Activated naive CD4-positive, alpha-beta T cell treated with Interleukin-2 at 50 U/mL for 16 hours (primary cell): ENCODE measurements around the gene URGCP.
A peak's percentile ranks its signal among the peaks of the same experiment; 100 is the strongest.
"Not testable (repeated sequence)": the region's sequence is repeated elsewhere in the genome, so short reads cannot be mapped to it uniquely, and the experiment has no call there.

Experiments used
- DNase-seq: peaks from one replicate; pipeline ENCODE4 v3.0.0-alpha.2; 2020

Gene URGCP

DNA sequence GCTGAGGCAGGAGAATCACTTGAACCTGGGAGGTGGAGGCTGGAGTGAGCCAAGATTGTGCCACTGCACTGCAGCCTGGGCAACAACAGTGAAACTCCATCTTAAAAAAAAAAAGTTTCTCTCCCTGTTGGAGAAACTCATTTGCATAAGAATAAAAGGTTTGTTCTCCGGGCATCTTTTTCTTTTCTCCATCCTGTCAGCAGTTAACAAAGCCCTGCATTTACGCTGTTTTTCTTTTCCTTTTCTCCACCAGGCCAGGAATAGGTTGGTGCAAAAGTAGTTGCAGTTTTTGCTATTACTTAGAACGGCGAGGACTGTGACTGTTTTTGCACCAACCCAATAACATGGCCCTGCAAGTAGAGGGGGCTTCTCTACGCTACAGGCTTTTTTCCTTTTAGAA lies 9.5 kb upstream of the URGCP start:
- no peak for DNase-seq

DNA sequence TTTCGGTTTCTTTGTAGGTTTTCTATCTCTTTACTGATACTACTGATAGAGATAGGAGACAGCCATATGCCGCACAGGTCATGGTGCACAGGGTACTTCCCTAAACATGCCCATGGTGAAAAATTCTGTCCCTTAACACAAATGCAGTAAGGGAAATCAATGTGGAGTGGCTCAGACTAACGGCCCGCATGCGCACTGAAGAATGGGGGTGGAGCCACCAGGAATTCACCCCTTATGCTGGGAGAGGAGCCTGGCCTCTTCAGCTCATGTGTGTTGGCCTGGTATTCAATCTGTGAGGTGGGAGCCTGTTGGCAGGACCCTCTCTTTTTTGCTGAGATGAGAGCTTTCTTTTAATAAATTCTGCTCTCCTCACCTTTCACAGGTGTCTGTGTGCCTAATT lies 8.4 kb upstream of the URGCP start:
- no peak for DNase-seq

DNA sequence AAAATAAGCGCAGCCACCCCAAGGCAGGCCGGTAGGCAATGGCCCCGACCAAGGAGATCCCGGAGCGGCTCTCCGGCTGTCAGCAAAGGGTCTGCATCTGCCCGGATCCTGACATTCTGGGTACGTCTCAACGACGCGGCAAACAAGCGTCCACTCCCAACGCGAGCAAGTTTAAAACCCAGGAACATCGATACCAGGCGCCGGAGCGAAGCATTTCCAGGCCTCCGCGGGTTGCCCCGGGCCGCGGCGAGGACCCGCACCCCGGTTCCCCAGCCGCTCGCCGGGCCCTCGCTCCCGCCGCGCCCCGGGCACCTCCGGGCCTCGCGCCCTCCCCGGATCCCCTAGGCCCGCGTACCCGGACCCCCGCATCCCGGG lies 453 bp downstream of the URGCP start:
- peak; percentile 11 for DNase-seq

DNA sequence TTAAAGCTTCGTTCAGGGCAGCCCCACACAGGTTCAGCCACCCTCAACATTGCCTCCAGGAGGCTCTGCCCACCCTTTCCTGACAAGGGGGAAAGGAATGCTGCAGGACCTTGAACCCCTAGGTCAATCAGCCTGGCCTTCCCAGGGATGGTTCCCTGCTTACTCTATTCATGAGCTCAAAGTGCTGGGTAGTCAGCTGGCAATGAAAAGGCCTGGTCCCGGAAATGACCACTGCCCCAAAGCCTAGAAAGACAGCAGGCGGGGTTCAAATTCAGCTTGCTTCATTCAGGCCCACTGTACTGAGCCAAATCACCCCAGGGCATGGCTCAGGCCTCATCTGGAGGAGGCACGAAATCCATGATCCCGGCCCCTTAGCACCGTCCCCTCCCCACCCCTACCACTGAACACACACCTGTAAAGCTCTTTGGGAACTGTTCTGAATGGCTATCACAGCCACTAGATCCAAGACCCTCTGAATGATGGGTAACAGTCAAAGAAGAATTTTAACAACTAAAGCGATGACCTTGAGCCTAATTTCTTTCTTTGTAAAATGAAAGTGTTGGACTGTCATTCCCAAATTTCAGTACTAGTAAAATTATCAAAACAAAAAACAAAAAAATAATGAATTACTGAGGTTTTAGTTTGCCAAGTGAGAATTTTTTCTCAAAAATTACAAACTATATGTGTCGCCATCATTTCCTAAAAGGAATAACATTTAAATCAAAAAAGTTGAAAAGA lies 1.0 kb downstream of the URGCP start:
- DNase-seq: no peak

DNA sequence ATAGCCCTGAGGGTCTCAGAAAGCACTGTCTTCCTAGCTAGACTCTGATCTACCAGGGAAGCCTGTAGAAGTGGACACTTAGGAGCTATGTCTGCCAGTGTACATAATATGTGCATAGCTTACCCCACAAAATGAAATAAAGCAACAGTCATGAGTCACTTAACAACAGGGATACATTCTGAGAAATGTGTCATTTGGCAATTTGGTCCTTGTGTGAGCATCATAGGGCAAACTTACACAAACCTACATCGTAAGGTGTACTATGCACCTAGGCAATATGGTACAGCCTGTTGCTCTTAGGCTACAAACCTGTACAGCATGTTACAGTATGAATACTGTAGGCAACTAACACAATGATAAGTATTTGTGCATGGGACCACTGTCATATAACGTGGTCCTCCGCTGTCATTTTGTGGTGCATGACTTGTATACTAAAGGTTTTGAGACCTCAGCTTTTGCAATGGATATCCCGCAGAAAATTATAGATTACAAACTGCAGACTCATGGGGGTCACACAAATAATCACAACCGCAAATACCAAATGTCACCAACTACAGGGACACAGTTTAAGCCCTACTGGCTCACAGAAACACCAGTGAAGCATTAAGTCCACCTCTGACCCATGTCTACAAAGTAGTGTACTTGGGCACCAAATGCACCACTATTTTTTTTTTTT lies 1.7 kb downstream of the URGCP start:
- no peak for DNase-seq

DNA sequence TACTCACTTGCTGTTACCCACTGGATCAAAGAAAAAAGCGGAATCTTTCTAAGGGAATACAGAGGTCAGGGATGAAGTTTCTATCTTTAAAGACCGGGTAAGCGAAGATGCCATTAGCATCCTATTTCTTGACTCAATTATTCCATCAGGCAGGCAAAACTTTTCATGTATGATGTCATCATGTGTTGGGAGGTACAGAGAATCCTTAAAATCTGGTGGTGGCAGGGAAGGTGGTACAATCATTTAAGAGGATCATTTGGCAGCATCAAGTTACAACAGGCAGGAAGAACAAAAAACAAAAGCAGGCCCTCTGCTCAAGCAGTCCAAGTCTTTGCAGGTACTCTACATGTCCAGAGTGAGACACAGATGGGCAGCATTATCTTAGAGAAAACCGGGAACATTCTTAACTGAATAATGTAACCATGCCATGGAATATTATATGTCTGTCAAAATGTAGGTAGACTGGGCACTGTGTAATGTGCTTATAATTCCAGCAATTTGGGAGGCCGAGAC lies 3.8 kb downstream of the URGCP start:
- no peak for DNase-seq

DNA sequence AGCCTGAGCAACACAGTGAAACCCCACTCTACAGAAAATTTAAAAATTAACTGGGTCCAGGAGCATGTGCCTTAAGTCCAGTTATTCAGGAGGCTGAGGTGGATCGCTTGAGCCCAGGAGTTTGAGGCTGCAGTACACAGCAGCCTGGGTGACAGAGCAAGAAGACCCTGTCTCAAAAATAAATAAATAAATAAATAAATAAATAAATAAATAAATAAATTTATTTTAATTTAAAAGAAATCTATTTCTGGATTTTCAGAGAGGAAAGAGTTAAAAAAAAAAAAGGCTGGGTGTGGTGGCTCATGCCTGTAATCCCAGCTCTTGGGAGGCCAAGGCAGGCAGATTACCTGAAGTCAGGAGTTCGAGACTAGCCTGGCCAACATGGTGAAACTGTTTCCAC lies 7.8 kb downstream of the URGCP start:
- not testable (repeated sequence) for DNase-seq

DNA sequence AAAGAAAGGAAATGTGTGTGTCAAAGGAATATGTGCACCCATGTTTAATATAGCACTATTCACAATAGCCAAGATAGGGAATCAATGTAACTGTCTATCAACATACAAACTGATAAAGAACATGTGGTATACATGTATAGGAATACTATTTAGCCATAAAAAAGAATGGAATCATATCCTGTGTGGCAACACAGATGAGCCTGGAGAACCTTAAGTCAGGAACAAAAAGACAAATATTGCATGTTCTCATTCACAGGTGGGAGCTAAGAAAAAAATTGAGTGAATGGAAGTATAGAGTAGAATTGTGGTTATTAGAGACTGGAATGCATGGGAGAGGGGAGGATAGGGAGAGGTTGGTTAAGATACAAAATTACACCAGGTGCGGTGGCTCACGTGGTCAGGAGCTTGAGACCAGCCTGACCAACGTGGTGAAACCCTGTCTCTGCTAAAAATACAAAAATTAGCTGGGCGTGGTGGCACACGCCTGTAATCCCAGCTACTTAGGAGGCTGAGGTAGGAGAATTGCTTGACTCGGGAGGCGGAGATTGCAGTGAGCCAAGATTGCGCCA lies 10.5 kb downstream of the URGCP start:
- DNase-seq: no peak

DNA sequence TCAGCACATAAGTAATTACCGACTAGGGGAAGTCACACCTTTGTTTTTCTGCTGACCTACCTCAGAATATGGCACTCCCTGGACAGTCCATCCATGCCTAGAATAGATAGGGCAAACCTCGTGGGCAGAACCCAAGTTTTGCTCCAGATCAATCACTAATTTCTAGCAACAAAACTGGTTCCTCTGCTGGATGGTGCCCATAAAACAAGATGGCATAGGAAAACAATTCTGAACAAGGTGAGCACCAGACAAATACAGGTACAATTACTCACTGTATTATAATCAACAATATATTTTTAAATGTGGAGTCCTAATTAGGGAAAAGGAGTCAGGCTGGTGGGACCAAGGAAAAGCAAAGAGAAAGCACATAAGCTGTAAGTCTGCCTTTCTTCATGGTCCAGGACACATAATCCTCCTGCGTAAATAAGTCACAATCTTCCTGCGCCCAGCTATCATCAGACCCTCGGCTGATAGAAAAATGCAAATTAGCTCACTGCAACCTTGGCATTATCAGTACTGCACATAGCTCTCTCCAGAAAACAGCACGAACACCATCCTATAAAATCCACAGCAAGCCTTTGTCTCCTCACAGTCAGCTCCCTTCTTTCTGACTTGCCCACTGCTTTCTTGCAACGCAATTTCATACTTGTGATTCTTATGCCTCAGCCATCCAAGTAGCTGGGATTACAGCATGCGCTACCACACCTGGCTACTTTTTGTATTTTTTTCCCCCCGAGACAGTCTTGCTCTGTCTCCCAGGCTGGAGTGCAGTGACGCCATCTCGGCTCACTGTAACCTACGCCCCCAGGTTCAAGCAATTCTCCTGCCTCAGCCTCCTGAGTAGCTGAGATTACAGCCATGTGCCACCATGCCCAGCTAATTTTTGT lies 15.1 kb downstream of the URGCP start:
- DNase-seq: no peak

DNA sequence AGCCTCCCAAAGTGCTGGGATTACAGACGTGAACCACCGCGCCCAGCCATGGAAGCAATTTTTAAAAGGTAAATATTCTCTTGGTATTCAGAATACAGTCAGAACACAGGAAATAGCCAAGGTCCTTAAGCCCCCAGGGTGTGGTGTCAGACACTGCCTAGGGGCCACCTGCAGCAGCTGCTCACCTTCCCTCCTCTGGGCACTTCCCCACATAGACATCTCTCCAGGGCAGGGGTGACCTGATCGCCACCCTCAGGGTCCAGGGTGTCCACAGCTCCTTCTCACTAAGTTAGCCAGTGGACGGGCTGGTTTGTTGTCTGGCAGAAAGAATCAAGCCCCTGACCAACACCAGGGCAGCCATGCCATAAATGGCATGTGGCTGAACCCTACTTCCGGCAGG lies 15.9 kb downstream of the URGCP start:
- no peak for DNase-seq

DNA sequence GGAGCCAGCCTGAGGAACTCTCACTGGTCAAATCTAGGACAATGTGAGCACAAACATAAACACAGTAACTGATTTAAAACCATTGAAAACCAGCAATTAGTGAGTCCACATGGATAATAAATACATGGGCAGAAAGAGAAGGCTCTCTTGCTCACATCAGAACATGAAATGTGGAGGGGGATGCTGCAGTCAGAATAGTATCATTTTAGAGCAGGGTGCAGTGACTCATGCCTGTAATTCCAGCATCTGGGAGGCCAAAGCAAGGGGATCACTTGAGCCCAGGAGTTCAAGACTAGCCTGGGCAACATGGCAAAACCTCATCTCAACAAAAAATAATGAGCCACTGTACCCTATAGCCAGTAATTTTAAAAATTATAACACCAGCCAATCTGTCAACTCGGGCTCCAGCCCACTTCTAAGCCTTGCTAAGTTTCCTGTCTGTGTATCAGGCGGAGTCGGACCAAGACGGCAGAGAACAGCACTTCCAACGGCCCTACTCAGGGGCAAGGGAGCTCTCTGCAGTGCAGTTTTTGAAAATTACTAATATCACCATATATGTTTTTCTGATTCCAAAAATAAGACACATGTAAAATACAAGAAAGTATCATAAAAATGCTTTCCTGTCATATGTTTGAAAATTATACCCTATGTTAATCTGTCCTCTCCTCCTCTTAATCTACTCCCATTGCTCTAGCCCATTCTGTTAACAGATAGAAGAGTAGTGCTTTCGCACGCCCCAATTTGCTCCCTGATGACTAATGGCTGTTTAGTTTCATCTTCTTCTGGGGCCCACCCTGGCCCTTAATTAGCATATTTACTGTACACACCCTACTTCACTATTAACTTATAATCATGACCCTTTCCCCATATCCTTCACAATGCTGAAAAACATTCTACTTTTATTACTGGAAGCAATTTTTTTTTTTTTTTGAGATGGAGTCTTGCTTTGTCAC lies 17.1 kb downstream of the URGCP start:
- DNase-seq: no peak

DNA sequence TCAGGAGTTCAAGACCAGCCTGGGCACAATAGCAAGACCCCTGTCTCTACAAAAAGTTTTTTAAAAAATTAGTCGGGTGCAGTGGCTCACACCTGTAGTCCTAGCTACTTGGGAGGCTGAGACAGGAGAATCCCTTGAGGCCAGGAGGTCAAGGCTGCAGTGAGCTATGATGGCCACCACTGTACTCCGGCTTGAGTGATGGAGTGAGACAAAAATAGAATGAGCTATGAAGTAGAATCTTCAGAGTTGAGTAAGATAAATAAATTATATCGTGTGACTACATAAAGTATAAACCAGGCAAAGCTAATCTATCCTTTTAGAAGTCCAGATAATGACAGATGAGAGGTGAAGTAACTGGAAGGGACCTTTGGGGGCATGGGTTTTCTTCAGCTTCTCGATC lies 21.8 kb downstream of the URGCP start:
- no peak for DNase-seq

DNA sequence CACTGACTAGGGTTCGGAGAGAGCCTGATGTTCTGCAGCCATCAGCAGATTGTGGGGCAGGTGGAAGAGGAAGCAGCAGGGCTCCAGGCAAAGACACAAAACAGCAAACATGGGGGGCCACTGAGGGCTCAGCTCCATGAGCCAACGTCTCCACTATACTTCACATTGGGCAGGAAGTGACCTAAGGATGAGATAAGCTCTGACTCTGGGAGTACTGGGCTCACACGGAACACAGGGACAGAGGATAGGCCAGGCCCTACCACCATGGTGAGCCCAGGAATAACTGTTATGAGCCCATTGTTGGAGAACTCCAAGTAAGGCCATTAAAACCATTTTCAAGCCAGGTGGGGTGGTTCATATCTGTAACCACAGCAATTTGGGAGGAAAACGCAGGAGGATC lies 22.2 kb downstream of the URGCP start:
- no peak for DNase-seq

DNA sequence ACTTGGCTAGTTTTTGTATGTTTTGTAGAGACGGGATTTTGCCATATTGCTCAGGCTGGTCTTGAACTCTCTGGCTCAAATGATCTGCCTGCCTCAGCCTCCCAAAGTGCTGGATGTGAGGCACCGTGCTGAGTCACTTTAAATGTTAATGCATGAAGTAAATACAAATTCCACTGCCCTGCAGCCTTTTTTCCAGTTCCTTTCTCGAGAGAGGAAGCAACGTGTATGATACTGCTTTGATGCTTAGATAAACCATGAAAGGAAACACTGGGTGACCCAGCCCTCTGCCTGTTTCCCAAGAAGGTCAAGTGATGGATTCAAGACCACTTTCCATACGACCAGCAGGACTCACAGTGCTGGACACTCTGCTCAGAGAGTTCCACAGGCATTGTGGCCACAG lies 25.8 kb downstream of the URGCP start:
- DNase-seq: no peak

DNA sequence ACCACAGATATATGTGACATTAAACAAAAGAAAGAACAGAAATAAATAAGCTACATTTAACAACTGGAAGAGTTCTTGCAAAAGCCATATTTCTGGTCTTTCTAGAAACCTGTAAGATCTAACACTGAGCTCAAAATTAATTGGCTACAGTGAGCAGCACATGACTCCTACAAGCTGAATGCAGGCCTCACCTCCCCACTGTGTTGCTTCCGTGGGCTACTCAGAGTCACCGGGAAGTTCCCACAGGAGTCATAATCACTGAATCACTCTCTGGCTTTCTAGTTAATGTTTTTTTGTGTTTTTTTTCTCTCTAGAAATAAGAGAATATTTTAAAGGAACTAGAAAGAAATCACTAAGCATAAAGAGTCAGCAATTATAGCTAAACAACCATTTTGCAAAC lies 26.9 kb downstream of the URGCP start:
- DNase-seq: no peak

DNA sequence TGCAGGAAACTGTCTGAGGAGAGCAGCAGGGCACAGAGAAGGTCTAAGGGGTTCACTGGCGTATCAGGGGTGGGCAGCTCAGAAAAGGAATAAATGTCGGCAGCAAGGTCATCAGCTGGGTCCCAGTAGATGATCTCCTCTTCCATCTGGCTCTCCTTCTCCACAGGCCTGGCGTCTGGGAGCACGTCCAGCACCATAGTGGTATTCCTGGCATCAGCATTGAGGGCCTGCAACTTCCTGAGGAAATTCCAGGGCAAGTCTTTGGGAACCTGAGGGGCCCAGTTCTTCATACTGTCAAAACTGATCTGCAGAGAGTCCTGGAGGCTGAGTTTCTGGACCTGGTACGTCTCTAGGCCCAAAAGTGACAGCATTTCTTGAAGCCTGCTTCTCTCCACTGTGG lies 27.5 kb downstream of the URGCP start:
- DNase-seq: no peak

DNA sequence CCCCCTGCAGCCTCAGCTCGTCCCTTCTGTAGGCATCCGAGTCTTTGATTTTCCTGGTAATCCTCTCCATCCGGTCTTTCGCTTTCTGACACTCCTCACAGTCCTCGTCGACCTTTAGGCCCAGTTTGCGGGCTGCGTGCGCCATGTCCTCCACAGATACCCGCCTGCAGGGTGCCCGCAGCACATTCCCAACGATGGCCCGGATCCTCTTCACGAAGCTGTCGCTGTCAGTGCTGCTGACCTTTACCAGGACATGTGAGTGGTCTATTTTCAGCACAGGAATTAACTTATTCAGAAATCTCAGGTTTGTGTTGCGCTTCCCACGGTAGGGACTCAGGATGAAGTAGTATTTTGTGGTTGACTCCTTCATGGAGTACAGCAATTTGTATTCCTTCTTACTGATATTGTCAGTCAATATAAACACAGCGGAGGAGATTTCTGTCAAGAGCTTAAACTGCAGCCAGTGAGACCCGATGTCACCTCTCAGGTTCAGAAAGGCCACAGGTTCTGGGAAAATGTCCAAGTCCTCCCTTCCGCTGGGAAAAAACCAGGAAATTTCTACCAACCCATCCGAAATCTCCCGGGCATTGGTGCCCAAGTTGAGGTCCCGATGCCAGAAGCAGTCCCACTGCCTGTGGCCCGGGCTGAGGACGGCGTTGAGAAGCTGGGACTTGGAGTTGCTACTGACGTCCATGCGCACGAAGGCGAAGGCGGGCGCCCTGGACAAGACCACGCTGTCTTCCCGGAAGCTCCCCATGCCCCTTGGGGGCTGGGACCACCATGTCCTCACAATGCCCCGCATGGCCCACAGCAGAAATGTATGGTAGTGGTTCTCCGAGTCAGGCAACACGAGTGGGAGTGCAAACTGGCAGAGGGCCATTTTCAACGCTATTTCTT lies 28.2 kb downstream of the URGCP start:
- no peak for DNase-seq

DNA sequence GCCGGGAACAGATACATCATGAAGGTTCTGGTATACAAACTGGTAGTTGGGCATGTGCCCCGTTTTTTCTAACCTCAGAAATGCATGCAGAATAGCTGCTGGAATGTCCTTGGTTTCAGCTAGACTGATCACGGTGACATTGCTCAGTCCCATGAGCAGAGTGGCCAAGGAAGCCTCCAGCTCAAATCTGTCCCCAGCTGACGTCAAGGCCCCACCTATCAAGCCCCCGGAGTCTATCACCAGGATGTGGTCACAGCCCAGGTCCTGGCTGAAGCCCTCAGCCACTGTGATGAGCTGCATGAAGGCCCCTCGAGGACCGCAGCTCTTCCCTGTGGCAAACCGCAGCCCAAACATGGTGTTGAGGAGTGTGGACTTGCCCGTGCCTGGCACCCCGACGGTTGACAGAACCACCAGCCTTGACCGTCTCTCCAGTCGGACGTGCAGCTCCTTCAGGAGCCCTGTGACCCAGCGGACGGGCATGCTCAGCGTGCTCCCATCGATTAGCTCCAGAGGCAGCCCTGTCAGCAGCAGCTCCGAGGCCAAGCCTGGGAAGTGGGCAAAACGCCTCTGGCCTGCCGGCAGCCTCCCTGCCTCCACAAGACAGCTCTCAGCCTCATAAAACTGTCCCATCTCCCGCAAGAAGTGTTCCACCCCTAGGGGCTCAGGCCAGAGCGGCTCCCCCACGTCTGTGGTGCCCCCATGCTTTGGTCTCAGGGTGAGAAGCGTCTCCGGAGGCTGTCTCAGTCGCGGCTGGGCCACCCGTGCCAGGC lies 29.2 kb downstream of the URGCP start:
- DNase-seq: no peak

DNA sequence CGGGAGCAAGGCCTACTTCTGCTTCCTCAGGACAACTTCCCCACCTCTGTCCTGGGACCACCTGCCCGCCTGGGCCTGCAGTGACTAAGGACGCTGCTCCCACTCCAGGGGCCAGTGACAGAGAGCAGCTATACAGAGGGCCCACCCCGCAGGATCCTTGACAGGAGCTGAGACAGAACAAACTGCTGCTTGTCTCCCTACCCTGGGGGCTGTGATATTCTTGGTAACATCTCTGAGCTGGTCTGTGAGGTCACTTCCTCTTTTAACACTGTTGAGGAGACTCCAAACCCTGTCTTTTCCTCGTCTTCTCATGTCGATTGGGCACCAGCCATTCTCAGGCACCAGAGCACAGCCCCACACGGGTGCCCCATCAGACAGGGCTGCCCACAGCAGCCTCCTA lies 30.2 kb downstream of the URGCP start:
- no peak for DNase-seq

DNA sequence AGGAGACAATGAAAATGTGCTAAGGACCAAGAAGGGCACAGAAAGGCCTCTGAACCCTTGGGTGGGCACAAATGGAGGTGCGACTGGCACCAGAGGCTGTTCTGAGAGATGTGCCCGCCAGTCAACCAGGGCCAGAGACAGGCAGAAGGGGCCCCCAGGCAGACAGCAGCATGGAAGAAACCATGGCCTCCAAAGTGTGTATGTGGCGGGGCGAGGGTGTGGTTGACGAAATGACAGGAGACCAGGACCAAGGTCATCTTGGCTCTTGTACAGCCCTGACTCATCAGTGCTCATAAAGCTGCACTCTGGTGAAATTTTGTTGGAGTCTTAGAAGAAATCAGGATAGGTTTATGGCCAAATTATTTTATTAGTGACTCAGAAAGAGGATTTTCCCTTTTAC lies 33.1 kb downstream of the URGCP start:
- DNase-seq: no peak
